ENCODE results near the gene TUBB2A.
"Not testable (repeated sequence)": the region's sequence is repeated elsewhere in the genome, so short reads cannot be mapped to it uniquely, and the experiment has no call there.

Gene TUBB2A

GRCh38 chr6:3152689-3153088 lies 4.7 kb downstream of the TUBB2A start:
- no peak for DNase-seq (ENCODE audit: low spot score)

GRCh38 chr6:3151691-3152090 lies 5.7 kb downstream of the TUBB2A start:
- DNase-seq (ENCODE audit: low spot score): peak; percentile 74

GRCh38 chr6:3147914-3148757 lies 9.2 kb downstream of the TUBB2A start:
- no peak for DNase-seq (ENCODE audit: low spot score)

GRCh38 chr6:3144571-3144970 lies 12.8 kb downstream of the TUBB2A start:
- DNase-seq (ENCODE audit: low spot score): no peak

- DNase-seq (ENCODE audit: low spot score): no peak
Observed at GRCh38 chr6:3143158-3143557, 14.2 kb downstream of the TUBB2A start.

- no peak for DNase-seq (ENCODE audit: low spot score)
Observed at GRCh38 chr6:3142536-3142935, 14.8 kb downstream of the TUBB2A start.

- DNase-seq (ENCODE audit: low spot score): no peak
Observed at GRCh38 chr6:3140201-3140600, 17.1 kb downstream of the TUBB2A start.

- DNase-seq (ENCODE audit: low spot score): no peak
Observed at GRCh38 chr6:3139090-3139903, 18.0 kb downstream of the TUBB2A start.

- DNase-seq (ENCODE audit: low spot score): no peak
Observed at GRCh38 chr6:3138341-3138740, 19.0 kb downstream of the TUBB2A start.

GRCh38 chr6:3137873-3138272 lies 19.5 kb downstream of the TUBB2A start:
- not testable (repeated sequence) for DNase-seq (ENCODE audit: low spot score)

GRCh38 chr6:3137057-3137777 lies 20.1 kb downstream of the TUBB2A start:
- DNase-seq (ENCODE audit: low spot score): no peak

- no peak for DNase-seq (ENCODE audit: low spot score)
Observed at GRCh38 chr6:3136292-3137011, 20.9 kb downstream of the TUBB2A start.

- no peak for DNase-seq (ENCODE audit: low spot score)
Observed at GRCh38 chr6:3135668-3136291, 21.6 kb downstream of the TUBB2A start.

GRCh38 chr6:3133515-3133914 lies 23.8 kb downstream of the TUBB2A start:
- DNase-seq (ENCODE audit: low spot score): no peak

- DNase-seq (ENCODE audit: low spot score): no peak
Observed at GRCh38 chr6:3131695-3132094, 25.6 kb downstream of the TUBB2A start.

GRCh38 chr6:3128356-3129108 lies 28.8 kb downstream of the TUBB2A start:
- no peak for DNase-seq (ENCODE audit: low spot score)

GRCh38 chr6:3125815-3126214 lies 31.5 kb downstream of the TUBB2A start:
- DNase-seq (ENCODE audit: low spot score): no peak

GRCh38 chr6:3124667-3125066 lies 32.7 kb downstream of the TUBB2A start:
- DNase-seq (ENCODE audit: low spot score): no peak

GRCh38 chr6:3122823-3123182 lies 34.5 kb downstream of the TUBB2A start:
- DNase-seq (ENCODE audit: low spot score): no peak

GRCh38 chr6:3120765-3121089 lies 36.6 kb downstream of the TUBB2A start:
- DNase-seq (ENCODE audit: low spot score): no peak

All from D341Med (cell line).